ENCODE results near the gene CDH4. TPM values are rescaled to one million over a fixed set of nuclear protein-coding genes. Genes with fewer than 3 reads are reported as not detected.
"Not testable (repeated sequence)": the region's sequence is repeated elsewhere in the genome, so short reads cannot be mapped to it uniquely, and the experiment has no call there.

CDH4 gene
- total RNA-seq, 1 donor from 2014 or later: 22.3 TPM

- DNase-seq: no peak
Observed at GRCh38 chr20:61848851-61849250, 596.8 kb downstream of the CDH4 start.

- DNase-seq: no peak
Observed at GRCh38 chr20:61849376-61849775, 597.3 kb downstream of the CDH4 start.

- DNase-seq: no peak
Observed at GRCh38 chr20:61849822-61850221, 597.8 kb downstream of the CDH4 start.

- no peak for DNase-seq
Observed at GRCh38 chr20:61850457-61850856, 598.4 kb downstream of the CDH4 start.

- DNase-seq: no peak
Observed at GRCh38 chr20:61850926-61851900, 599.2 kb downstream of the CDH4 start.

GRCh38 chr20:61852268-61853072 lies 600.4 kb downstream of the CDH4 start:
- no peak for DNase-seq

- no peak for DNase-seq
Observed at GRCh38 chr20:61853073-61854005, 601.3 kb downstream of the CDH4 start.

GRCh38 chr20:61854538-61854937 lies 602.5 kb downstream of the CDH4 start:
- not testable (repeated sequence) for DNase-seq

- no peak for DNase-seq
Observed at GRCh38 chr20:61855286-61855685, 603.2 kb downstream of the CDH4 start.

GRCh38 chr20:61856626-61857413 lies 604.8 kb downstream of the CDH4 start:
- no peak for DNase-seq

- no peak for DNase-seq
Observed at GRCh38 chr20:61857414-61857775, 605.3 kb downstream of the CDH4 start.

- DNase-seq: no peak
Observed at GRCh38 chr20:61857884-61858283, 605.8 kb downstream of the CDH4 start.

GRCh38 chr20:61859767-61860166 lies 607.7 kb downstream of the CDH4 start:
- DNase-seq: no peak

- no peak for DNase-seq
Observed at GRCh38 chr20:61860260-61860987, 608.4 kb downstream of the CDH4 start.

- DNase-seq: no peak
Observed at GRCh38 chr20:61861054-61861841, 609.2 kb downstream of the CDH4 start.

- no peak for DNase-seq
Observed at GRCh38 chr20:61861858-61862257, 609.8 kb downstream of the CDH4 start.

- no peak for DNase-seq
Observed at GRCh38 chr20:61862881-61863280, 610.8 kb downstream of the CDH4 start.

- no peak for DNase-seq
Observed at GRCh38 chr20:61864481-61864880, 612.4 kb downstream of the CDH4 start.

GRCh38 chr20:61865353-61865752 lies 613.3 kb downstream of the CDH4 start:
- DNase-seq: no peak

- DNase-seq: no peak
Observed at GRCh38 chr20:61866165-61866564, 614.1 kb downstream of the CDH4 start.
